H1 (cell line): Measurements from ENCODE around the gene UVSSA. TPM values are rescaled to one million over a fixed set of nuclear protein-coding genes. Genes with fewer than 3 reads are reported as not detected.

Experiments
- BCL11A ChIP-seq, 2 experiments: IDR thresholded peaks; one replicate each; pipeline ENCODE4 v1.6.1; 2011; ENCODE audit warnings: low read depth in 2 of 2, low read length in 2 of 2, mild to moderate bottlenecking in 2 of 2
- CHD2 ChIP-seq: IDR thresholded peaks from 2 replicates; pipeline ENCODE4 v1.6.1; 2012; ENCODE audit warnings: low read length, improper control_type of control experiment
- CHD7 ChIP-seq: fragments of 300-600 bp; sonication (generic); IDR thresholded peaks from 2 replicates; pipeline ENCODE4 v1.7.1; 2012; ENCODE audit warnings: low read length, moderate library complexity, mild to moderate bottlenecking, inconsistent platforms; ENCODE audit not compliant: insufficient replicate concordance
- GABPA ChIP-seq: IDR thresholded peaks from 2 replicates; pipeline ENCODE4 v1.6.1; 2011; ENCODE audit warnings: mild to moderate bottlenecking, low read length, moderate library complexity, borderline replicate concordance; ENCODE audit not compliant: insufficient read depth
- HDAC6 ChIP-seq: IDR thresholded peaks from one replicate; pipeline ENCODE4 v1.7.1; 2012; ENCODE audit warnings: low read depth, mild to moderate bottlenecking, inconsistent platforms, low read length, moderate library complexity
- NRF1 ChIP-seq: IDR thresholded peaks from 2 replicates; pipeline ENCODE4 v1.6.1; 2011; ENCODE audit warnings: mild to moderate bottlenecking, low read depth, low read length, improper control_type of control experiment
- RNF2 ChIP-seq: fragments of 200-900, 300-1000 bp; sonication (generic); IDR thresholded peaks from 2 replicates; pipeline ENCODE4 v1.7.1; 2016; ENCODE audit warnings: borderline replicate concordance, low read depth, mild to moderate bottlenecking, antibody characterized with exemption, low read length; ENCODE audit not compliant: poor library complexity, severe bottlenecking; ENCODE audit errors: missing control alignments
- RXRA ChIP-seq: IDR thresholded peaks from 2 replicates; pipeline ENCODE4 v1.6.1; 2011; ENCODE audit warnings: low read depth, mild to moderate bottlenecking, low read length, moderate library complexity; ENCODE audit not compliant: insufficient read depth
- SUZ12 ChIP-seq: fragments of 200-600 bp; sonication (generic); IDR thresholded peaks from 2 replicates; pipeline ENCODE4 v1.6.1; 2012; ENCODE audit warnings: mild to moderate bottlenecking, inconsistent platforms, low read length, moderate library complexity, mixed read lengths
- TCF12 ChIP-seq: IDR thresholded peaks from 2 replicates; pipeline ENCODE4 v1.6.1; 2011; ENCODE audit warnings: low read depth, mild to moderate bottlenecking, low read length
- polyA plus RNA-seq, 7 experiments: library from polyadenylated mRNA; depleted of rRNA in 3 of 7; stranded (reverse) in 5 of 7; unstranded in 2 of 7; fragments of >200 nt in 5 of 7; fragments of 200-250 nt in 2 of 7; gene quantifications; 1 replicate in 5 of 7; 2 replicates in 1 of 7; 4 replicates in 1 of 7; pipeline versions ENCODE4 v1.2.1 to v1.2.3, GENCODE V29; 2011 to 2013; ENCODE audit warnings: missing spikeins in 2 of 7, mixed read lengths in 2 of 7
- total RNA-seq: library from RNA; stranded (reverse); fragmentation: NEBNext Ultra II Directional; extraction: Animal tissue kit (Norgen Biotek cat#: 25700); gene quantifications from 2 replicates; pipeline ENCODE4 v1.2.1, GENCODE V29; 2021

Gene UVSSA
- total and polyA plus RNA-seq, 2 of the 8 experiments (the other 6 are each of a cell fraction or from before 2014, with no cell fraction given) = 14.5 to 19.4 TPM

- TF ChIP-seq CHD7 = no peak
- TF ChIP-seq RXRA = no peak
- no peak for TF ChIP-seq CHD2
- no peak for TF ChIP-seq TCF12
- no peak for TF ChIP-seq NRF1
- no peak for TF ChIP-seq BCL11A (IDR thresholded peaks at IDR 0.05; ENCODE audit: low read depth in 2 of 2, low read length in 2 of 2)
- TF ChIP-seq GABPA = no peak
- no peak for TF ChIP-seq RNF2
- no peak for TF ChIP-seq SUZ12
- TF ChIP-seq HDAC6 = no peak
These were observed 2.6 kb downstream of the UVSSA start (continued) for GRCh38 chr4:1349359-1350168.
